Kidney glomerular epithelial cell (primary cell): ENCODE data around the gene HOXC13.
A peak's percentile ranks its signal among the peaks of the same experiment; 100 is the strongest.

Source experiments
- DNase-seq: peaks from one replicate; lab custom pipeline; 2025; lab: John Stamatoyannopoulos, UW

Gene HOXC13

GRCh38 chr12:53982648-53983567 is 44.3 kb downstream of the HOXC13 start:
- DNase-seq, result no peak

- DNase-seq, result no peak
These were observed 44.9 kb downstream of the HOXC13 start for GRCh38 chr12:53983568-53983949.

GRCh38 chr12:53983950-53984572 is 45.4 kb downstream of the HOXC13 start:
- DNase-seq, result peak; percentile 52

- DNase-seq, result peak; percentile 91
These were observed 46.5 kb downstream of the HOXC13 start, which contains the start of gene HOXC10 for GRCh38 chr12:53984901-53985691. HOXC10 (plus strand) TSS chr12:53985146; CDS start chr12:53985260, 114 bp downstream.

- DNase-seq, result no peak
These were observed 47.0 kb downstream of the HOXC13 start for GRCh38 chr12:53985692-53985993.

- DNase-seq, result no peak
These were observed 47.5 kb downstream of the HOXC13 start for GRCh38 chr12:53985994-53986685.

GRCh38 chr12:53986686-53987483 is 48.3 kb downstream of the HOXC13 start:
- no peak for DNase-seq

- DNase-seq, result no peak
These were observed 49.2 kb downstream of the HOXC13 start for GRCh38 chr12:53987787-53988230.

- DNase-seq, result no peak
These were observed 50.1 kb downstream of the HOXC13 start for GRCh38 chr12:53988541-53989226.

GRCh38 chr12:53989227-53990113 is 50.8 kb downstream of the HOXC13 start:
- peak; percentile 41 for DNase-seq

GRCh38 chr12:53990311-53991076 is 51.9 kb downstream of the HOXC13 start:
- DNase-seq, result peak; percentile 53

- no peak for DNase-seq
These were observed 52.4 kb downstream of the HOXC13 start for GRCh38 chr12:53991077-53991460.

GRCh38 chr12:53992377-53992889 is 53.8 kb downstream of the HOXC13 start:
- DNase-seq, result no peak

GRCh38 chr12:53993162-53994008 is 54.8 kb downstream of the HOXC13 start:
- no peak for DNase-seq

GRCh38 chr12:53994009-53994263 is 55.3 kb downstream of the HOXC13 start:
- DNase-seq, result no peak

- peak; percentile 44 for DNase-seq
These were observed 55.8 kb downstream of the HOXC13 start for GRCh38 chr12:53994264-53995001.

- DNase-seq, result no peak
These were observed 56.4 kb downstream of the HOXC13 start for GRCh38 chr12:53995002-53995377.
